C4-2B (cell line): Measurements from ENCODE around the gene PTGIR.
A peak's percentile ranks its signal among the peaks of the same experiment; 100 is the strongest.

ENCODE experiments used
- H3K27ac ChIP-seq: fragments of 450-650 bp; 2 replicates; pipeline ENCODE4 v1.5.1; 2017
- ZFX ChIP-seq: fragments of 450-650 bp; IDR thresholded peaks from 2 replicates; pipeline ENCODE4 v1.6.1; 2017
- TF ChIP-seq, protein P1 (sequence below): fragments of 450-650 bp; conservative IDR thresholded peaks from 2 replicates; pipeline ENCODE4 v1.5.1; 2017; ENCODE audit warnings: mild to moderate bottlenecking

The PTGIR gene

GRCh38 chr19:46621191-46622117, 3.4 kb downstream of the PTGIR start:
- H3K27ac ChIP-seq: no peak overlapping the region
- TF ChIP-seq ZFX: no peak
- TF ChIP-seq, protein P1, sequence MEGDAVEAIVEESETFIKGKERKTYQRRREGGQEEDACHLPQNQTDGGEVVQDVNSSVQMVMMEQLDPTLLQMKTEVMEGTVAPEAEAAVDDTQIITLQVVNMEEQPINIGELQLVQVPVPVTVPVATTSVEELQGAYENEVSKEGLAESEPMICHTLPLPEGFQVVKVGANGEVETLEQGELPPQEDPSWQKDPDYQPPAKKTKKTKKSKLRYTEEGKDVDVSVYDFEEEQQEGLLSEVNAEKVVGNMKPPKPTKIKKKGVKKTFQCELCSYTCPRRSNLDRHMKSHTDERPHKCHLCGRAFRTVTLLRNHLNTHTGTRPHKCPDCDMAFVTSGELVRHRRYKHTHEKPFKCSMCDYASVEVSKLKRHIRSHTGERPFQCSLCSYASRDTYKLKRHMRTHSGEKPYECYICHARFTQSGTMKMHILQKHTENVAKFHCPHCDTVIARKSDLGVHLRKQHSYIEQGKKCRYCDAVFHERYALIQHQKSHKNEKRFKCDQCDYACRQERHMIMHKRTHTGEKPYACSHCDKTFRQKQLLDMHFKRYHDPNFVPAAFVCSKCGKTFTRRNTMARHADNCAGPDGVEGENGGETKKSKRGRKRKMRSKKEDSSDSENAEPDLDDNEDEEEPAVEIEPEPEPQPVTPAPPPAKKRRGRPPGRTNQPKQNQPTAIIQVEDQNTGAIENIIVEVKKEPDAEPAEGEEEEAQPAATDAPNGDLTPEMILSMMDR: no peak

- TF ChIP-seq, protein P1: no peak
- no peak for TF ChIP-seq ZFX
- H3K27ac ChIP-seq: no peak overlapping the region
These were observed 4.2 kb downstream of the PTGIR start for GRCh38 chr19:46620716-46621115.

DNA sequence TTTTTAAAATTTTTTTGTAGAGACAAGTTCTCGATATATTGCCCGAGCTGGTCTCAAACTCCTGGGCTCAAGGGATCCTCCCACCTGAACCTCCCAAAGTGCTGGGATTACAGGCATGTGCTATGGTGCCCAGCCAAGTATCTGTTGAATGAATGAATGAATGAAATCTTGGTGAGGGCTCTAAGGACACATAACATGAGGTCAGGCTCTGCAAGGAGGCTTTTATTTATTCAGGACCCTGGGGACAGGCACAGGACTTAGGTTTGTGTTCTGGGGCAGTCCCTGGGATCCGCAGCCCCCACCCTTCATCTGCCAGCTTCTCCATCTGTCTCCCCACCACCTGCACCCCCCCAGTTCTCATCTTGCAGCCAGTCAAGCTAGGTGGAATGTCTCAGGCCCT, 4.6 kb downstream of the PTGIR start:
- no peak overlapping the region for H3K27ac ChIP-seq
- TF ChIP-seq ZFX: no peak
- TF ChIP-seq, protein P1: no peak

- TF ChIP-seq ZFX: no peak
- TF ChIP-seq, protein P1: no peak
- no peak overlapping the region for H3K27ac ChIP-seq
These were observed 6.1 kb downstream of the PTGIR start for GRCh38 chr19:46618670-46619231.

DNA sequence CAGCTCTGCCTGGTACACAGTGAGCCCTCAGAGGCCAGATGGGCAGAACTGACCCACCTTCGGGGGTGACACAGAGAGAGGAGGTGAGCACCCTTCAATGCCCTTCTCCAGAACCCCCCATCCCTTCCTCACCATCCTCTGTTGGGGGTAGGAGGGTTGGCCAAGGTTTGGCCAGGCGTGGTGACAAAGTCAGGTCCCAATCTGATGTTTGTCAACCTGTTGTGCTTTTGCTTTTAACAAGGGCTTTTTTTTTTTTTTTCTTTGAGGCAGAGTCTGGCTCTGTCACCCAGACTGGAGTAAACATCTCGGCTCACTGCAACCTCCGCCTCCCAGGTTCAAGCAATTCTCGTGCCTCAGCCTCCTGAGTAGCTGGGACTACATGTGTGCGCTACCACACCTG, 7.3 kb downstream of the PTGIR start:
- no peak for TF ChIP-seq ZFX
- TF ChIP-seq, protein P1: no peak
- no peak overlapping the region for H3K27ac ChIP-seq

DNA sequence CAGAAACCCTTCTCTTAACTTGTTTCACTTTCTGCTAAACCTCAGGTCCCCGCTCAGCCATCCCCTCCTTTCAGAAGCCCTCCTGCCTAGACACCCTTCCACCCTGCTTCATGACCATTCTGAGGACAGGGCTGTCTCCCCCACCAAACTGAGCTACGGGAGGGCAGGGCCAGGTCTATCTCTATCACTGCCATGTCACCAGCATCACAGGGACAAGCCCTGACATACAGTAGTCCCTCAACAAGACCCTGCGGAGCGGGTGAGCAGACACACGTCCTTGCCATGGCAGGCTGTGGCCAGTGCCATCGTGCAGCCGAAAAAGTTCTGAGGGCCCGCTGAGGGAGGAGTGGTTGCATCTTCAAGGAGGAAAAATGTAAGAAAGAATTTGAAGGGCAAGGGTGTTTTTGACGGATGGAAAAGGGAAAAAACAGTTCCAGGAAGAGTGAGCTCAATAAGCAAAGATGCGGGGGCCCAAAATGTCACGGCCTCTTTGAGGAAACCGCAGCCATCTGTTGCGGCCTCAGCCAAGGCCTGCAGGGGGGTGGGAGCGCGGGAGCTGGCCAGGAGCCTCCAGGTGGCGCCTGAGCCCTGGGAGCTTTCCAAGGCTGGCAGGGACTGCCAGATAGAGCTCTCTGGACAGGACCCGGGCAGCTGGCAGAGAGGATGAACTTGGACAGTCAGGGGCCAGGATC, 8.1 kb downstream of the PTGIR start:
- TF ChIP-seq, protein P1: peak; percentile 53
- no peak for TF ChIP-seq ZFX
- 0 out of 2 replicates have a peak overlapping the region, but pooled peaks have one; percentile 5 for H3K27ac ChIP-seq

GRCh38 chr19:46615966-46616365, 8.9 kb downstream of the PTGIR start:
- no peak overlapping the region for H3K27ac ChIP-seq
- TF ChIP-seq, protein P1: no peak
- TF ChIP-seq ZFX: no peak
